Transverse colon (tissue), 4 donors: ENCODE measurements around the gene SDHB. TPM values are rescaled to one million over a fixed set of nuclear protein-coding genes. Genes with fewer than 3 reads are reported as not detected.

Experiments
- DNase-seq: peaks from one replicate; pipeline ENCODE4 v3.0.0-alpha.2; 2019
- H3K27ac ChIP-seq, 4 donors: fragments of 200-600 bp; sonication (generic); 2 replicates each; pipeline ENCODE4 v1.5.1; 2016 to 2018; ENCODE audit warnings: inconsistent platforms in 4 of 4
- H3K27me3 ChIP-seq: fragments of 200-600 bp; sonication (generic); 2 replicates; pipeline ENCODE4 v1.5.1; 2017; ENCODE audit warnings: inconsistent platforms
- H3K36me3 ChIP-seq, 4 donors: fragments of 200-600 bp; sonication (generic); 2 replicates each; pipeline ENCODE4 v1.5.1; 2017 to 2019; ENCODE audit warnings: inconsistent platforms in 4 of 4
- H3K4me1 ChIP-seq, 4 donors: fragments of 200-600 bp; sonication (generic); 2 replicates each; pipeline ENCODE4 v1.5.1; 2017 to 2020; ENCODE audit warnings: inconsistent platforms in 4 of 4
- H3K4me3 ChIP-seq, 4 donors: fragments of 200-600 bp; sonication (generic); 1 replicate in 1 of 4; 2 replicates in 3 of 4; pipeline versions ENCODE4 v1.5.1 to v1.6.1; 2017 to 2019; ENCODE audit warnings: inconsistent platforms in 4 of 4
- H3K9me3 ChIP-seq, 2 donors: fragments of 200-600 bp; sonication (generic); 2 replicates each; pipeline ENCODE4 v1.5.1; 2017 to 2019; ENCODE audit warnings: inconsistent platforms in 2 of 2
- CTCF ChIP-seq, 5 experiments: fragments of 200-600 bp in 3 of 5; fragments of 450-650 bp in 2 of 5; sonication (generic) in 3 of 5; IDR thresholded peaks; 1 replicate in 2 of 5; 2 replicates in 3 of 5; pipeline ENCODE4 v1.5.1; 2016 to 2017; ENCODE audit warnings: antibody characterized with exemption in 5 of 5, inconsistent platforms in 3 of 5, mild to moderate bottlenecking in 2 of 5, moderate library complexity in 1 of 5
- EP300 ChIP-seq: sonication (generic); formaldehyde crosslinking; IDR thresholded peaks from one replicate; pipeline ENCODE4 v1.6.1; 2017; ENCODE audit warnings: antibody characterized with exemption, low read depth
- POLR2A ChIP-seq: fragments of 450-650 bp; IDR thresholded peaks from one replicate; pipeline ENCODE4 v1.6.1; 2016; ENCODE audit warnings: antibody characterized with exemption, mild to moderate bottlenecking, moderate library complexity
- POLR2AphosphoS5 ChIP-seq, 3 donors: sonication (generic); formaldehyde crosslinking; IDR thresholded peaks; one replicate each; pipeline ENCODE4 v1.6.1; 2016; ENCODE audit warnings: antibody characterized with exemption in 3 of 3
- WGBS, 2 donors: methylation state at CpG; one replicate each; pipeline ENCODE4 v1.1.5; 2018; ENCODE audit warnings: low coverage in 1 of 2; 5-methylcytosine and 5-hydroxymethylcytosine counted together
- in situ Hi-C, 4 donors: fragments of 200-750 bp; cut with MboI; loops; one replicate each; pipeline versions ENCODE4 v1.15.0 to v1.15.1; 2017; ENCODE audit warnings: low sequenced_read_pairs in 3 of 4, low pct_ligation_motif_present in 1 of 4, low pct_unique_long_range_greater_than_20kb in 1 of 4
- intact Hi-C: fragments of 100-400 bp; cut with DNase I; formaldehyde crosslinking; loops from one replicate; pipeline ENCODE4 v1.15.1; 2023; ENCODE audit warnings: low total_unique reads
- total RNA-seq, 4 donors: library from RNA; depleted of rRNA; stranded (reverse); fragments of >200 nt; gene quantifications; one replicate each; pipeline ENCODE4 v1.1.0, GENCODE V29; 2016

SDHB gene
- total RNA-seq, 4 donors from 2014 or later = 98.7 to 266 (median 153) TPM

GRCh38 chr1:17027900-17028299 lies 25.9 kb downstream of the SDHB start:
- Histone ChIP-seq H3K27ac (no peak overlapping the region), H3K36me3 (peaks cover 0 to 77% (median 32%) of the 10 kb centered on the region in 4 donors), H3K27me3 (no peaks in the 10 kb centered on the region), H3K4me1 (no peaks in the 10 kb centered on the region), H3K4me3 (no peak overlapping the region), H3K9me3 (no peaks in the 10 kb centered on the region)
- no peak for TF ChIP-seq EP300
- TF ChIP-seq POLR2AphosphoS5 (IDR thresholded peaks at IDR 0.05) = no peak
- no peak for TF ChIP-seq CTCF (IDR thresholded peaks at IDR 0.05)
- no peak for TF ChIP-seq POLR2A
- no peak for DNase-seq
- in situ Hi-C loops = no loop called here
- intact Hi-C loops = no loop called here
- 60 to 64% methylated on average over 2 of the region's 2 CpGs for WGBS, 2 donors

- WGBS, 2 donors = 74 to 80% methylated on average over 1 to 5 of the region's 5 CpGs
- H3K4me3 ChIP-seq = no peak overlapping the region
- no peaks in the 10 kb centered on the region for H3K4me1 ChIP-seq
- no peaks in the 10 kb centered on the region for H3K9me3 ChIP-seq
- no peak for DNase-seq
- peaks cover 0 to 77% (median 31%) of the 10 kb centered on the region in 4 donors for H3K36me3 ChIP-seq
- no peak for TF ChIP-seq POLR2AphosphoS5 (IDR thresholded peaks at IDR 0.05)
- no peak for TF ChIP-seq POLR2A
- TF ChIP-seq CTCF (IDR thresholded peaks at IDR 0.05) = no peak
- TF ChIP-seq EP300 = no peak
- in situ Hi-C loops = no loop called here
- intact Hi-C loops = no loop called here
- H3K27me3 ChIP-seq = no peaks in the 10 kb centered on the region
- no peak overlapping the region for H3K27ac ChIP-seq
Observed at GRCh38 chr1:17027403-17027802, 26.4 kb downstream of the SDHB start.

- 86 to 92% methylated on average over 1 of the region's 1 CpG for WGBS, 2 donors
- H3K27me3 ChIP-seq = no peaks in the 10 kb centered on the region
- no peak overlapping the region for H3K4me3 ChIP-seq
- DNase-seq = no peak
- in situ Hi-C loops = no loop called here
- no peaks in the 10 kb centered on the region for H3K4me1 ChIP-seq
- no peaks in the 10 kb centered on the region for H3K9me3 ChIP-seq
- TF ChIP-seq EP300 (no peak), POLR2AphosphoS5 (IDR thresholded peaks at IDR 0.05) (no peak)
- H3K36me3 ChIP-seq = peaks cover 0 to 83% (median 39%) of the 10 kb centered on the region in 4 donors
- intact Hi-C loops = no loop called here
- H3K27ac ChIP-seq = no peak overlapping the region
Observed at GRCh38 chr1:17024721-17025120, 29.1 kb downstream of the SDHB start.

- peaks cover 0 to 89% (median 43%) of the 10 kb centered on the region in 4 donors for H3K36me3 ChIP-seq
- no peak overlapping the region for H3K27ac ChIP-seq
- no peak for DNase-seq
- intact Hi-C loops = no loop called here
- H3K4me1 ChIP-seq = no peaks in the 10 kb centered on the region
- no peak overlapping the region for H3K4me3 ChIP-seq
- 72 to 90% methylated on average over 2 to 3 of the region's 3 CpGs for WGBS, 2 donors
- TF ChIP-seq POLR2AphosphoS5 (IDR thresholded peaks at IDR 0.05) = no peak
- TF ChIP-seq CTCF (IDR thresholded peaks at IDR 0.05) = no peak
- no peak for TF ChIP-seq EP300
- TF ChIP-seq POLR2A = no peak
- in situ Hi-C loops = no loop called here
- H3K9me3 ChIP-seq = no peaks in the 10 kb centered on the region
- H3K27me3 ChIP-seq = no peaks in the 10 kb centered on the region
Observed at GRCh38 chr1:17023573-17023972, 30.3 kb downstream of the SDHB start.

GRCh38 chr1:17023102-17023501 lies 30.7 kb downstream of the SDHB start:
- 71 to 100% methylated on average over 1 to 4 of the region's 4 CpGs for WGBS, 2 donors
- Histone ChIP-seq H3K9me3 (no peaks in the 10 kb centered on the region), H3K4me3 (no peak overlapping the region), H3K4me1 (no peaks in the 10 kb centered on the region), H3K27ac (no peak overlapping the region), H3K27me3 (no peaks in the 10 kb centered on the region), H3K36me3 (peaks cover 0 to 90% (median 41%) of the 10 kb centered on the region in 4 donors)
- DNase-seq = no peak
- intact Hi-C loops = no loop called here
- TF ChIP-seq CTCF (IDR thresholded peaks at IDR 0.05) = no peak
- no peak for TF ChIP-seq POLR2AphosphoS5 (IDR thresholded peaks at IDR 0.05)
- TF ChIP-seq EP300 = no peak
- no peak for TF ChIP-seq POLR2A
- in situ Hi-C loops = no loop called here
